Fibroblast of lung (primary cell): ENCODE measurements around the gene SMLR1.

Source experiments
- CTCF ChIP-seq, 2 donors: IDR thresholded peaks in 1 of 2; conservative IDR thresholded peaks in 1 of 2; 1 replicate in 1 of 2; 2 replicates in 1 of 2; pipeline ENCODE4 v1.5.1; 2011 to 2012; ENCODE audit warnings: low read length in 2 of 2, control low read depth in 1 of 2, inconsistent platforms in 1 of 2, low read depth in 1 of 2, mild to moderate bottlenecking in 1 of 2
- EZH2 ChIP-seq: IDR thresholded peaks from 2 replicates; pipeline ENCODE4 v1.5.1; 2012; ENCODE audit warnings: low read length, control low read depth, mild to moderate bottlenecking; ENCODE audit errors: missing control alignments

- no peak for TF ChIP-seq CTCF (conservative IDR thresholded peaks at IDR 0.05 in 1 of 2, IDR thresholded peaks at IDR 0.05 in 1 of 2; ENCODE audit: low read depth in 1 of 2, low read length in 2 of 2)
- TF ChIP-seq EZH2: no peak
These were observed 11.1 kb downstream of the SMLR1 start for GRCh38 chr6:130838250-130838860.
